ENCODE results near the gene NCAPH2.

- TF ChIP-seq FOXM1 (IDR thresholded peaks at IDR 0.05; ENCODE audit: borderline replicate concordance) (no peak), LEF1 (IDR thresholded peaks at IDR 0.05; ENCODE audit: borderline replicate concordance) (no peak), SUZ12 (IDR thresholded peaks at IDR 0.05) (no peak), PKNOX1 (IDR thresholded peaks at IDR 0.05) (no peak), ZNF384 (IDR thresholded peaks at IDR 0.05) (no peak), SP1 (IDR thresholded peaks at IDR 0.05) (no peak), ELF4 (IDR thresholded peaks at IDR 0.05) (no peak), ARNT (IDR thresholded peaks at IDR 0.05) (no peak), HDGF (IDR thresholded peaks at IDR 0.05; ENCODE audit: borderline replicate concordance) (no peak), FOXK2 (IDR thresholded peaks at IDR 0.05) (no peak), BHLHE40 (IDR thresholded peaks at IDR 0.05; ENCODE audit: borderline replicate concordance) (no peak), FOXA1 (IDR thresholded peaks at IDR 0.05) (no peak), L3MBTL2 (conservative IDR thresholded peaks at IDR 0.05) (no peak)
Observed at GRCh38 chr22:50517495-50518260, 9.7 kb downstream of the NCAPH2 start.
